ENCODE measurements around the gene TCL1A. TPM values are rescaled to one million over a fixed set of nuclear protein-coding genes. Genes with fewer than 3 reads are reported as not detected.
"Not testable (repeated sequence)": the region's sequence is repeated elsewhere in the genome, so short reads cannot be mapped to it uniquely, and the experiment has no call there.

Gene TCL1A
- total and polyA plus RNA-seq, 2 experiments from 2014 or later: not detected

GRCh38 chr14:95674613-95675012, 39.3 kb downstream of the TCL1A start:
- Histone ChIP-seq H3K9me3 (ENCODE audit: low read depth) (no peaks in the 10 kb centered on the region), H3K27me3 (no peaks in the 10 kb centered on the region), H3K36me3 (no peaks in the 10 kb centered on the region), H3K27ac (no peak overlapping the region), H3K4me1 (ENCODE audit: low read depth) (no peaks in the 10 kb centered on the region), H3K4me3 (no peak overlapping the region)
- TF ChIP-seq CTCF (IDR thresholded peaks at IDR 0.05; ENCODE audit: low read depth, low read length): no peak
- DNase-seq (ENCODE audit: low read depth in 1 of 2, low spot score in 1 of 2): no peak

GRCh38 chr14:95668235-95668772, 45.6 kb downstream of the TCL1A start:
- DNase-seq (ENCODE audit: low read depth in 1 of 2, low spot score in 1 of 2): no peak
- no peak for TF ChIP-seq CTCF (IDR thresholded peaks at IDR 0.05; ENCODE audit: low read depth, low read length)
- H3K36me3 ChIP-seq: no peaks in the 10 kb centered on the region
- no peak overlapping the region for H3K4me3 ChIP-seq
- no peaks in the 10 kb centered on the region for H3K9me3 ChIP-seq (ENCODE audit: low read depth)
- no peaks in the 10 kb centered on the region for H3K4me1 ChIP-seq (ENCODE audit: low read depth)
- no peaks in the 10 kb centered on the region for H3K27me3 ChIP-seq
- no peak overlapping the region for H3K27ac ChIP-seq

GRCh38 chr14:95667249-95667693, 46.7 kb downstream of the TCL1A start:
- H3K27ac ChIP-seq: no peak overlapping the region
- H3K4me1 ChIP-seq (ENCODE audit: low read depth): no peaks in the 10 kb centered on the region
- no peak overlapping the region for H3K4me3 ChIP-seq
- H3K9me3 ChIP-seq (ENCODE audit: low read depth): no peaks in the 10 kb centered on the region
- no peak for TF ChIP-seq CTCF (IDR thresholded peaks at IDR 0.05; ENCODE audit: low read depth, low read length)
- no peaks in the 10 kb centered on the region for H3K36me3 ChIP-seq
- H3K27me3 ChIP-seq: no peaks in the 10 kb centered on the region
- DNase-seq (ENCODE audit: low read depth in 1 of 2, low spot score in 1 of 2): peak in 1 of 2 donors; percentile 15

- no peak for TF ChIP-seq CTCF (IDR thresholded peaks at IDR 0.05; ENCODE audit: low read depth, low read length)
- H3K4me3 ChIP-seq: no peak overlapping the region
- no peaks in the 10 kb centered on the region for H3K9me3 ChIP-seq (ENCODE audit: low read depth)
- no peaks in the 10 kb centered on the region for H3K36me3 ChIP-seq
- DNase-seq (ENCODE audit: low read depth in 1 of 2, low spot score in 1 of 2): no peak
- no peaks in the 10 kb centered on the region for H3K4me1 ChIP-seq (ENCODE audit: low read depth)
- H3K27ac ChIP-seq: no peak overlapping the region
- H3K27me3 ChIP-seq: no peaks in the 10 kb centered on the region
Measured at GRCh38 chr14:95666450-95666849, 47.5 kb downstream of the TCL1A start.

GRCh38 chr14:95665530-95665929, 48.4 kb downstream of the TCL1A start:
- not testable (repeated sequence) for H3K4me3 ChIP-seq; H3K27me3 ChIP-seq; H3K4me1 ChIP-seq (ENCODE audit: low read depth); H3K9me3 ChIP-seq (ENCODE audit: low read depth); H3K27ac ChIP-seq; H3K36me3 ChIP-seq; DNase-seq (ENCODE audit: low read depth in 1 of 2, low spot score in 1 of 2)

- no peaks in the 10 kb centered on the region for H3K27me3 ChIP-seq
Measured at GRCh38 chr14:95664546-95664945, 49.4 kb downstream of the TCL1A start.

More at GRCh38 chr14:95664546-95664945, 49.4 kb downstream of the TCL1A start:
- Histone ChIP-seq H3K36me3 (no peaks in the 10 kb centered on the region), H3K4me3 (no peak overlapping the region), H3K27ac (no peak overlapping the region), H3K4me1 (ENCODE audit: low read depth) (no peaks in the 10 kb centered on the region), H3K9me3 (ENCODE audit: low read depth) (no peaks in the 10 kb centered on the region)
- DNase-seq (ENCODE audit: low read depth in 1 of 2, low spot score in 1 of 2): no peak
- TF ChIP-seq CTCF (IDR thresholded peaks at IDR 0.05; ENCODE audit: low read depth, low read length): no peak

All from cardiac muscle cell (in vitro differentiated cells and primary cell).